ENCODE data around the gene CDC42SE1.
A peak's percentile ranks its signal among the peaks of the same experiment; 100 is the strongest.

The CDC42SE1 gene

DNA sequence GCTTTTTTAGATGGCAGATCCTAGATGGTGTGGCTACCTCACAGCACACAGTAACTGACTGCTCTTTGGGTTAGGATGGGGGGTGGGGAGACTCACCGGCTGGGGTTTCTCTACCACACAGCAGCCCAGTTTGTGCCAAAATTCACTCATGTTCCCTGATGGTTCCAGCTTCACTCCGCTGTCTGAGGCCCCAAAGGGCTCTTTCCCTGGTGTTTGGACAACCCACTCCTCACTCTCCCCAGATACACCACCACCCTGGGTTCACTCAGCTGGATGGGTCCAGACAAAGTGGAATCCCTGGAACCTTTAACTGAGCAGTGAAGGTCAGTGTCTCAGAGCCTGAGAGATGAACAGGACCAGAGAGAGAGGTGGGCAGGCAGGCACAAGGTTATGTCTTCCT is 3.8 kb downstream of the CDC42SE1 start:
- peak overlapping the region; percentile 25 for H3K27ac ChIP-seq (ENCODE audit: low read depth, low read length)
- peak overlapping the region in 1 of 5 donors; percentile 31 for H3K9ac ChIP-seq (ENCODE audit: low read length in 5 of 5)

DNA sequence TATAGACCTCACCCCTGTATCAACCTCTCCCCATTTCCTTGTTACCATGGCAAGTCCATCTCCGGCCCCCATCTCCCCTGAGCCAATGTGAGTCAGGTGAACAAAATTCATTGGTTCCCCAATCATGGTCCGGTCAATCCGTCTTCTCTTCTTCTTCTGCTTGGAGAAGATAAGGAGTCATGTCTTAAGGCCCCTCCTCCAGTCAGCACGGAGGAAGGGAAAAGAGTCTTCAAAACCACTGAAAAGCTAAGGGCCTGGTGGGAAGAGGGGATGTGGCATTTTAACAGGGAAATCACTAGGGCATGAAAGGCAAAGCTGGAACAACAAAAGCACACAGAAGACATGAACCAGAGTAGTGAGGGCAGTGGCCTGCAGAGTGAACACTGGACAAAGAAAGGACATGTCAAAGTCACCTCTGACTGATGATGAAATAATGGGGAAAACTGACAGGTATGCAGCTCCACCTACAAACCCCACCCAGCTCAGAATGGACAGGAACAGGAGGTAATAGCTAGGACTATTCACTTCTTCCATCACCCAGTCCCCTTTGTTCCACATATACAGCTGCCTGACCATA is 4.4 kb downstream of the CDC42SE1 start:
- peaks cover 11 to 49% (median 41%) of the 10 kb centered on the region in 5 donors for H3K4me1 ChIP-seq (ENCODE audit: control insufficient read depth in 5 of 5, insufficient read depth in 5 of 5, low read length in 5 of 5)
- no peaks in the 10 kb centered on the region for H3K9me3 ChIP-seq (ENCODE audit: control insufficient read depth in 5 of 5, low read length in 5 of 5)
- peaks cover 14 to 56% (median 53%) of the 10 kb centered on the region in 5 donors for H3K36me3 ChIP-seq (ENCODE audit: control insufficient read depth in 5 of 5, insufficient read depth in 5 of 5, low read length in 5 of 5)
- no peak overlapping the region for H3K9ac ChIP-seq (ENCODE audit: low read length in 5 of 5)
- H3K27me3 ChIP-seq (ENCODE audit: control insufficient read depth in 5 of 5, insufficient read depth in 4 of 5, low read length in 5 of 5), result no peaks in the 10 kb centered on the region
- no peak overlapping the region for H3K4me3 ChIP-seq (ENCODE audit: low read depth in 1 of 5, low read length in 5 of 5)
- no peak overlapping the region for H3K27ac ChIP-seq (ENCODE audit: low read depth, low read length)

More for the DNA sequence above, 3.8 kb downstream of the CDC42SE1 start:
- Histone ChIP-seq H3K27me3 (ENCODE audit: control insufficient read depth in 5 of 5, insufficient read depth in 4 of 5, low read length in 5 of 5) (no peaks in the 10 kb centered on the region), H3K9me3 (ENCODE audit: control insufficient read depth in 5 of 5, low read length in 5 of 5) (no peaks in the 10 kb centered on the region), H3K4me3 (ENCODE audit: low read depth in 1 of 5, low read length in 5 of 5) (no peak overlapping the region), H3K36me3 (ENCODE audit: control insufficient read depth in 5 of 5, insufficient read depth in 5 of 5, low read length in 5 of 5) (peaks cover 14 to 56% (median 50%) of the 10 kb centered on the region in 5 donors), H3K4me1 (ENCODE audit: control insufficient read depth in 5 of 5, insufficient read depth in 5 of 5, low read length in 5 of 5) (peaks cover 11 to 55% (median 46%) of the 10 kb centered on the region in 5 donors)

DNA sequence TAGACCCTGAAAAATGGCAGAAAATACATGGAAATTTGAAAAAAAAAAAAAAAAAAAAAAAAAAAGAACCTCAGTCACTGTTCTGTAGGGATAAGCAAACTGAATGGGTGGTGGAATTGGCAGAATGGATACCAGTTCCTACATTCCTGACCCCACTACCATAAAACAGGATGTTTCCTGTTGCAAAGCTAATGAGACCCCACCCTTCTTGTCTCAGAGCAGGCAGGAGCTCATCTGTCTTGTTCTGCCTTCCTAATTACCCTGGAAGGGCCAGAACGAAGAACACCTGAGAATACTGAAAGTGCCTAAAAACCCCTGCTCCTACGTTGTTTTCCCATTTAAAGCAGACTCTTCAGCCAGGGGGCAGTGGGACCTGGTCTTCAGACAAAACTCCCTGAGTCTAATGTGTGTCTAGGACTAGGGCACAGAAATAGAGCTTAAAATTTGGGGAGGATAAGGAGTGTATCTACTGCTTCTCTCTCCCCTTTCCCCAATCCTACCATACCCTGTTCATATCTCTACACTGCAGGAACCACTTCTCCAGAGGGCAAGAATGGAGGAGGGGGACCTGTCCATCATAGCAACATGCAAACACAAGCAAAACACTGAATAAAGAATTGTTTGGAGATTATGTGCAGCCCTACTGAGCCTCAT is 7.9 kb downstream of the CDC42SE1 start:
- no peak overlapping the region for H3K9ac ChIP-seq (ENCODE audit: low read length in 5 of 5)
- peaks cover 14 to 51% (median 49%) of the 10 kb centered on the region in 5 donors for H3K36me3 ChIP-seq (ENCODE audit: control insufficient read depth in 5 of 5, insufficient read depth in 5 of 5, low read length in 5 of 5)
- no peaks in the 10 kb centered on the region for H3K9me3 ChIP-seq (ENCODE audit: control insufficient read depth in 5 of 5, low read length in 5 of 5)
- H3K4me3 ChIP-seq (ENCODE audit: low read depth in 1 of 5, low read length in 5 of 5), result no peak overlapping the region
- H3K4me1 ChIP-seq (ENCODE audit: control insufficient read depth in 5 of 5, insufficient read depth in 5 of 5, low read length in 5 of 5), result peaks cover 2 to 36% (median 30%) of the 10 kb centered on the region in 5 donors
- H3K27ac ChIP-seq (ENCODE audit: low read depth, low read length), result no peak overlapping the region
- no peaks in the 10 kb centered on the region for H3K27me3 ChIP-seq (ENCODE audit: control insufficient read depth in 5 of 5, insufficient read depth in 4 of 5, low read length in 5 of 5)

DNA sequence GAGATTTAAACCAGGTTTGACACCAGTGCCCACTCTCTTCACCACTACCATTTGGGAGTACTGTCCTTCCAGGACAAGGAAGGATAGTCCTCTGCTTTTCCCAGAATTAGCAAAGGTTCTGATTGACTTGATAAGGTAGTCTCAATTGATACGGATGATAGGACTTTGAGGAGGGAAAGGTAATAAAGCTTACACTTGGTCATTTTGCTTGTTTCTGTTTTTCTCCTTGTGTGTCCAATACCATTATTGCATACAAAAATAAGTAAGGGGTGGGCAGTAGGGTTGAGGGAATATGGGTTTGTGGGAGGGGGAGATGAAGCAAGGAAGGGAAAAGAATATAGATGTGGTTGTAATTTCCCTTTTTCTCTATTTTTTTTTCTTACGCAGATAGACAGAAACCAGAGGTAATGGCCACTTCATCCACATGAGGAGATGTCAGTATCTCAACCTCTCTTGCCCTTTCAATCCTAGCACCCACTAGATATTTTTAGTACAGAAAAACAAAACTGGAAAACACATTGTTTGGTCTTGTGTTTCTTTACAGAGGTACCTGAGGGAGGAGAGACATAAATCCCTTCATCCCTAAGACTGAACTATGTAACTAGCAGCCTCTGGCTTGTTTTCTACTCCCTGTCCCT is 9.3 kb downstream of the CDC42SE1 start:
- H3K36me3 ChIP-seq (ENCODE audit: control insufficient read depth in 5 of 5, insufficient read depth in 5 of 5, low read length in 5 of 5), result peaks cover 14 to 41% (median 38%) of the 10 kb centered on the region in 5 donors
- no peak overlapping the region for H3K4me3 ChIP-seq (ENCODE audit: low read depth in 1 of 5, low read length in 5 of 5)
- H3K9me3 ChIP-seq (ENCODE audit: control insufficient read depth in 5 of 5, low read length in 5 of 5), result no peaks in the 10 kb centered on the region
- H3K4me1 ChIP-seq (ENCODE audit: control insufficient read depth in 5 of 5, insufficient read depth in 5 of 5, low read length in 5 of 5), result peaks cover 2 to 23% (median 16%) of the 10 kb centered on the region in 5 donors
- H3K27me3 ChIP-seq (ENCODE audit: control insufficient read depth in 5 of 5, insufficient read depth in 4 of 5, low read length in 5 of 5), result no peaks in the 10 kb centered on the region
- H3K9ac ChIP-seq (ENCODE audit: low read length in 5 of 5), result no peak overlapping the region
- no peak overlapping the region for H3K27ac ChIP-seq (ENCODE audit: low read depth, low read length)

DNA sequence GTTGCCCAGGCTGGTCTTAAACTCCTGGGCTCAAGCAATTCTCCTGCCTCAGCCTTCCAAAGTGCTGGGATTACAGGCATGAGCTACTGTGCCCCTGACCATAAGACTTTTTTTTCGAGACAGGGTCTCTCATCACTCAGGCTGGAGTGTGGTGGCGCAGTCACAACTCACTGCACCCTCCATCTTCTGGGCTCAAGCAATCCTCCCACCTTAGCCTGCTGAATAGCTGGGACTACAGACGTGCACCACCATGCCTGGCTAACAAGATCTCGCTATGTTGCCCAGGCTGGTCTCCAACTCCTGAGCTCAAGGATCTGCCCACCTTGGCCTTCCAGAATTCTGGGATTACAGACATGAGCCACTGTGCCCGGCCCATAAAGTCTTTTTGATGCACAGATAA is 10.0 kb downstream of the CDC42SE1 start:
- Histone ChIP-seq H3K4me3 (ENCODE audit: low read depth in 1 of 5, low read length in 5 of 5) (no peak overlapping the region), H3K36me3 (ENCODE audit: control insufficient read depth in 5 of 5, insufficient read depth in 5 of 5, low read length in 5 of 5) (peaks cover 14 to 34% (median 31%) of the 10 kb centered on the region in 5 donors), H3K9ac (ENCODE audit: low read length in 5 of 5) (no peak overlapping the region), H3K9me3 (ENCODE audit: control insufficient read depth in 5 of 5, low read length in 5 of 5) (no peaks in the 10 kb centered on the region), H3K27me3 (ENCODE audit: control insufficient read depth in 5 of 5, insufficient read depth in 4 of 5, low read length in 5 of 5) (no peaks in the 10 kb centered on the region), H3K27ac (ENCODE audit: low read depth, low read length) (no peak overlapping the region), H3K4me1 (ENCODE audit: control insufficient read depth in 5 of 5, insufficient read depth in 5 of 5, low read length in 5 of 5) (peaks cover 2 to 22% (median 15%) of the 10 kb centered on the region in 5 donors)

DNA sequence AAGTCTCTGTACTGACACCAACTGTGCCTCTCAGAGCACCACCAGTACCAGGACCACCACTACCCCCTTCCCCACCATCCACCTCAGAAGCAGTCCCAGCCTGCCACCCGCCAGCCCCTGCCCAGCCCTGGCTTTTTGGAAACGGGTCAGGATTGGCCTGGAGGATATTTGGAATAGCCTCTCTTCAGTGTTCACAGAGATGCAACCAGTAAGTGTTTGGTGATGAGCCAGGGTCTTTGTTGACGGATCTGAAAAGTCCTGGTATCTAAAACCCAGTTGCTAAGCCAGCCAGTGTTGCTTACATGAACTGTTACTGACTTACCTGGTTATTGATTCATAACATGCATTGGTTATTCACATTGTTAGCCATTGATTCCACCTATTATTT is 10.8 kb downstream of the CDC42SE1 start:
- Histone ChIP-seq H3K4me3 (ENCODE audit: low read depth in 1 of 5, low read length in 5 of 5) (peak overlapping the region in 4 of 5 donors; percentile 80 to 91 (median 82)), H3K4me1 (ENCODE audit: control insufficient read depth in 5 of 5, insufficient read depth in 5 of 5, low read length in 5 of 5) (peaks cover 2 to 22% (median 15%) of the 10 kb centered on the region in 5 donors), H3K27ac (ENCODE audit: low read depth, low read length) (peak overlapping the region; percentile 50), H3K9me3 (ENCODE audit: control insufficient read depth in 5 of 5, low read length in 5 of 5) (no peaks in the 10 kb centered on the region), H3K9ac (ENCODE audit: low read length in 5 of 5) (peak overlapping the region in 3 of 5 donors; percentile 66 to 92 (median 88)), H3K27me3 (ENCODE audit: control insufficient read depth in 5 of 5, insufficient read depth in 4 of 5, low read length in 5 of 5) (no peaks in the 10 kb centered on the region), H3K36me3 (ENCODE audit: control insufficient read depth in 5 of 5, insufficient read depth in 5 of 5, low read length in 5 of 5) (peaks cover 11 to 26% (median 23%) of the 10 kb centered on the region in 5 donors)

DNA sequence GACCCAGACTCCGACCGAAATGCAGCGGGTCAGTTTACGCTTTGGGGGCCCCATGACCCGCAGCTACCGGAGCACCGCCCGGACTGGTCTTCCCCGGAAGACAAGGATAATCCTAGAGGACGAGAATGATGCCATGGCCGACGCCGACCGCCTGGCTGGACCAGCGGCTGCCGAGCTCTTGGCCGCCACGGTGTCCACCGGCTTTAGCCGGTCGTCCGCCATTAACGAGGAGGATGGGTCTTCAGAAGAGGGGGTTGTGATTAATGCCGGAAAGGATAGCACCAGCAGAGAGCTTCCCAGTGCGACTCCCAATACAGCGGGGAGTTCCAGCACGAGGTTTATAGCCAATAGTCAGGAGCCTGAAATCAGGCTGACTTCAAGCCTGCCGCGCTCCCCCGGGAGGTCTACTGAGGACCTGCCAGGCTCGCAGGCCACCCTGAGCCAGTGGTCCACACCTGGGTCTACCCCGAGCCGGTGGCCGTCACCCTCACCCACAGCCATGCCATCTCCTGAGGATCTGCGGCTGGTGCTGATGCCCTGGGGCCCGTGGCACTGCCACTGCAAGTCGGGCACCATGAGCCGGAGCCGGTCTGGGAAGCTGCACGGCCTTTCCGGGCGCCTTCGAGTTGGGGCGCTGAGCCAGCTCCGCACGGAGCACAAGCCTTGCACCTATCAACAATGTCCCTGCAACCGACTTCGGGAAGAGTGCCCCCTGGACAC is 11.3 kb downstream of the CDC42SE1 start:
- Histone ChIP-seq H3K9me3 (ENCODE audit: control insufficient read depth in 5 of 5, low read length in 5 of 5) (no peaks in the 10 kb centered on the region), H3K4me1 (ENCODE audit: control insufficient read depth in 5 of 5, insufficient read depth in 5 of 5, low read length in 5 of 5) (peaks cover 2 to 22% (median 15%) of the 10 kb centered on the region in 5 donors), H3K4me3 (ENCODE audit: low read depth in 1 of 5, low read length in 5 of 5) (peak overlapping the region; percentile 79 to 91 (median 82)), H3K9ac (ENCODE audit: low read length in 5 of 5) (peak overlapping the region; percentile 66 to 92 (median 86)), H3K27me3 (ENCODE audit: control insufficient read depth in 5 of 5, insufficient read depth in 4 of 5, low read length in 5 of 5) (no peaks in the 10 kb centered on the region), H3K27ac (ENCODE audit: low read depth, low read length) (peak overlapping the region; percentile 50), H3K36me3 (ENCODE audit: control insufficient read depth in 5 of 5, insufficient read depth in 5 of 5, low read length in 5 of 5) (peaks cover 10 to 20% (median 17%) of the 10 kb centered on the region in 5 donors)

DNA sequence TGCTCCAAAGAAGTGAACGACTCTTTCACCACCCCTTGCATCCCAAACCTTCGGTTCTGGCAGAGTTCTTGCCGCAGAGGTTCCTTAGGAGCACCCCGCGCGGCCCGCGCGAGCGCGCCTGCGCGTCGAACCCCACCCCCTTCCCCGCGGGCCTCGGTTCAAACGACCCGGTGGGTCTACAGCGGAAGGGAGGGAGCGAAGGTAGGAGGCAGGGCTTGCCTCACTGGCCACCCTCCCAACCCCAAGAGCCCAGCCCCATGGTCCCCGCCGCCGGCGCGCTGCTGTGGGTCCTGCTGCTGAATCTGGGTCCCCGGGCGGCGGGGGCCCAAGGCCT is 11.9 kb downstream of the CDC42SE1 start, which contains the start of gene C1orf56:
Gene C1orf56 (plus strand): TSS at position 161 of the 334 bp plus-strand sequence. CDS start 97 bp downstream, at position 258.
- peaks cover 2 to 22% (median 15%) of the 10 kb centered on the region in 5 donors for H3K4me1 ChIP-seq (ENCODE audit: control insufficient read depth in 5 of 5, insufficient read depth in 5 of 5, low read length in 5 of 5)
- no peaks in the 10 kb centered on the region for H3K9me3 ChIP-seq (ENCODE audit: control insufficient read depth in 5 of 5, low read length in 5 of 5)

DNA sequence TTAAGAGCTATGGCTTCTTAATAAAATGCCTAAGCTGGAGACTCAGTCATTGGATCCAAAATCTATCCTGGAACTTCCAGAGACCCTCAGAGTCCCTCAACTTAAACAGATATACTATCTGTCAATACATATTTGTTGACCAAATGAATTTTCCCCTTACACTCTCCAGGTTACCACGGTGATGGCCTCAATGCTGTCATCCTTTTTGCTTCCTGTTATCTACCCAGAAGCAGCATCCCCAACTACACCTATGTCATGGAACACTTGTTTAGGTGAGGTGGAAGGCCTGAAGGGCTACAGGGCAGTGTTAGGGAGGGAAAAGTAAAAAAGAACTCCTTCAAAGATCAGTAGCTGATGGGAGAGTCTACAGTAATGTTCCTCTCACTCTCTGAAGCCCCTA is 16.3 kb downstream of the CDC42SE1 start:
- no peaks in the 10 kb centered on the region for H3K27me3 ChIP-seq (ENCODE audit: control insufficient read depth in 5 of 5, insufficient read depth in 4 of 5, low read length in 5 of 5)
- no peaks in the 10 kb centered on the region for H3K36me3 ChIP-seq (ENCODE audit: control insufficient read depth in 5 of 5, insufficient read depth in 5 of 5, low read length in 5 of 5)
- H3K9ac ChIP-seq (ENCODE audit: low read length in 5 of 5), result no peak overlapping the region
- no peaks in the 10 kb centered on the region for H3K9me3 ChIP-seq (ENCODE audit: control insufficient read depth in 5 of 5, low read length in 5 of 5)
- H3K4me1 ChIP-seq (ENCODE audit: control insufficient read depth in 5 of 5, insufficient read depth in 5 of 5, low read length in 5 of 5), result peaks cover 0 to 11% (median 7%) of the 10 kb centered on the region in 5 donors
- H3K27ac ChIP-seq (ENCODE audit: low read depth, low read length), result no peak overlapping the region
- H3K4me3 ChIP-seq (ENCODE audit: low read depth in 1 of 5, low read length in 5 of 5), result no peak overlapping the region

More for the DNA sequence above, 11.9 kb downstream of the CDC42SE1 start, which contains the start of gene C1orf56:
- Histone ChIP-seq H3K9ac (ENCODE audit: low read length in 5 of 5) (peak within 1 kb of the TSS; percentile 66 to 92 (median 86)), H3K27me3 (ENCODE audit: control insufficient read depth in 5 of 5, insufficient read depth in 4 of 5, low read length in 5 of 5) (no peaks in the 10 kb centered on the region), H3K36me3 (ENCODE audit: control insufficient read depth in 5 of 5, insufficient read depth in 5 of 5, low read length in 5 of 5) (peaks cover 7 to 15% (median 12%) of the 10 kb centered on the region in 5 donors), H3K4me3 (ENCODE audit: low read depth in 1 of 5, low read length in 5 of 5) (peak within 1 kb of the TSS; percentile 79 to 91 (median 82)), H3K27ac (ENCODE audit: low read depth, low read length) (peak within 1 kb of the TSS; percentile 50)

Measured in subcutaneous abdominal adipose tissue (tissue), 5 donors.